Fibroblast of pulmonary artery (primary cell): ENCODE data around the gene KDM2A.
A peak's percentile ranks its signal among the peaks of the same experiment; 100 is the strongest.

Experiments used
- DNase-seq: peaks from one replicate; pipeline ENCODE4 v3.0.0-alpha.2; 2010; ENCODE audit warnings: low read depth
- H3K4me3 ChIP-seq: replicated peaks from 2 replicates; pipeline ENCODE4 v1.5.1; 2011; ENCODE audit warnings: low read depth, mild to moderate bottlenecking, control low read depth, low read length, moderate library complexity
- CTCF ChIP-seq: IDR thresholded peaks from 2 replicates; pipeline ENCODE4 v1.5.1; 2011; ENCODE audit warnings: mild to moderate bottlenecking, control low read depth, low read length, inconsistent platforms; ENCODE audit errors: missing control alignments

Gene KDM2A

GRCh38 chr11:67118801-67119584, at the start of gene KDM2A:
TSS of gene KDM2A (plus strand) at chr11:67119263. CDS start at chr11:67121317, 2,054 bp downstream.
- TF ChIP-seq CTCF: no peak
- peak; percentile 99 for DNase-seq
- H3K4me3 ChIP-seq: peak within 1 kb of the TSS; percentile 97

GRCh38 chr11:67071420-67072284, 47.4 kb upstream of the KDM2A start:
- peak overlapping the region; percentile 31 for H3K4me3 ChIP-seq
- peak; percentile 72 for DNase-seq
- TF ChIP-seq CTCF: peak; percentile 89

- H3K4me3 ChIP-seq: no peak overlapping the region
- no peak for TF ChIP-seq CTCF
- no peak for DNase-seq
Measured at GRCh38 chr11:67072295-67072694, 46.8 kb upstream of the KDM2A start.

- no peak for DNase-seq
- no peak for TF ChIP-seq CTCF
Measured at GRCh38 chr11:67073908-67074307, 45.2 kb upstream of the KDM2A start.

GRCh38 chr11:67076202-67076601, 42.9 kb upstream of the KDM2A start:
- no peak for DNase-seq
- no peak overlapping the region for H3K4me3 ChIP-seq
- TF ChIP-seq CTCF: no peak

More at GRCh38 chr11:67073908-67074307, 45.2 kb upstream of the KDM2A start:
- H3K4me3 ChIP-seq: no peak overlapping the region

- DNase-seq: no peak
- TF ChIP-seq CTCF: no peak
- no peak overlapping the region for H3K4me3 ChIP-seq
Measured at GRCh38 chr11:67079065-67079705, 39.9 kb upstream of the KDM2A start.
